Right lobe of liver (tissue), 6 donors: ENCODE results near the gene PGRMC2. TPM values are rescaled to one million over a fixed set of nuclear protein-coding genes. Genes with fewer than 3 reads are reported as not detected.

ENCODE experiments used
- ATAC-seq, 4 donors: fragments of 200-7000 bp; cut with Tn5 transposase; one replicate each; pipeline ENCODE4 v1.9.1; 2020; ENCODE audit warnings: mild to moderate bottlenecking in 4 of 4, moderate library complexity in 4 of 4
- DNase-seq, 3 donors: peaks; one replicate each; pipeline ENCODE4 v3.0.0-alpha.2; 2020
- H3K27ac ChIP-seq, 3 donors: fragments of 200-600 bp; one replicate each; pipeline ENCODE4 v1.8.0; 2022
- H3K27me3 ChIP-seq, 2 donors: fragments of 200-600 bp; one replicate each; pipeline ENCODE4 v1.8.0; 2022
- H3K36me3 ChIP-seq, 4 donors: fragments of 200-600 bp; sonication (generic) in 1 of 4; one replicate each; pipeline versions ENCODE4 v1.5.1 to v1.8.0; 2017 to 2022; ENCODE audit warnings: control low read depth in 1 of 4
- H3K4me1 ChIP-seq, 4 donors: fragments of 200-600 bp; sonication (generic) in 1 of 4; one replicate each; pipeline versions ENCODE4 v1.5.1 to v1.8.0; 2017 to 2022; ENCODE audit warnings: control low read depth in 1 of 4
- H3K4me3 ChIP-seq, 3 donors: fragments of 200-600 bp; one replicate each; pipeline ENCODE4 v1.8.0; 2022
- H3K9me3 ChIP-seq, 4 donors: fragments of 200-600 bp; sonication (generic) in 1 of 4; one replicate each; pipeline versions ENCODE4 v1.5.1 to v1.8.0; 2017 to 2022; ENCODE audit warnings: control low read depth in 1 of 4
- POLR2A ChIP-seq: fragments of 450-650 bp; IDR thresholded peaks from one replicate; pipeline ENCODE4 v1.6.1; 2017; ENCODE audit warnings: antibody characterized with exemption, mild to moderate bottlenecking
- WGBS: methylation state at CpG from one replicate; pipeline ENCODE4 v1.1.6; 2018; ENCODE audit warnings: low coverage, low lambda C conversion rate; ENCODE audit not compliant: insufficient coverage; ENCODE audit errors: missing lambda C conversion rate; 5-methylcytosine and 5-hydroxymethylcytosine counted together
- intact Hi-C, 2 donors: fragments of 100-400 bp; cut with DNase I; formaldehyde crosslinking; loops; one replicate each; pipeline versions ENCODE4 v1.11.2 to v1.14.1; 2022
- long read RNA-seq: library from polyadenylated mRNA; unstranded; transcript quantifications from one replicate; pipeline ENCODE4 v2.0.0, GENCODE V29; 2019
- total RNA-seq, 6 experiments: library from RNA; depleted of rRNA in 2 of 6; stranded (reverse); fragments of >200 nt in 2 of 6; fragmentation: NEBNext Ultra II Directional in 3 of 6; extraction: Animal tissue kit (Norgen Biotek cat#: 25700) in 3 of 6; gene quantifications; one replicate each; pipeline versions ENCODE4 v1.1.0 to v1.2.4, GENCODE V29; 2016 to 2023
- TF ChIP-seq, protein P1 (sequence below), 4 donors: fragments of 200-600 bp in 3 of 4; fragments of 450-650 bp in 1 of 4; IDR thresholded peaks; one replicate each; pipeline versions ENCODE4 v1.5.1 to v1.8.0; 2016 to 2022; ENCODE audit warnings: antibody characterized with exemption in 4 of 4, mild to moderate bottlenecking in 2 of 4
- donor health status: DM: no; HTN: yes; CAD: no.
- donor health status: DM: no; HTN: no; CAD: no.
- donor health status: DM: no; HTN: no; CAD: no.
- donor health status: DM: no; HTN: yes; CAD: no.
- donor health status: DM: no; HTN: yes; CAD: no.

PGRMC2 gene, protein sequence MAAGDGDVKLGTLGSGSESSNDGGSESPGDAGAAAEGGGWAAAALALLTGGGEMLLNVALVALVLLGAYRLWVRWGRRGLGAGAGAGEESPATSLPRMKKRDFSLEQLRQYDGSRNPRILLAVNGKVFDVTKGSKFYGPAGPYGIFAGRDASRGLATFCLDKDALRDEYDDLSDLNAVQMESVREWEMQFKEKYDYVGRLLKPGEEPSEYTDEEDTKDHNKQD
- 100 to 1,000 TPM in 1 of 6 experiments, 10 to 100 TPM in 5; 54.3 to 129 (median 65.7) TPM for total RNA-seq
- long read RNA-seq, partial matches to known transcripts = 0 of 8 reads
- long read RNA-seq, other reads (novel, unspliced or antisense) = 4 of 8 reads

DNA sequence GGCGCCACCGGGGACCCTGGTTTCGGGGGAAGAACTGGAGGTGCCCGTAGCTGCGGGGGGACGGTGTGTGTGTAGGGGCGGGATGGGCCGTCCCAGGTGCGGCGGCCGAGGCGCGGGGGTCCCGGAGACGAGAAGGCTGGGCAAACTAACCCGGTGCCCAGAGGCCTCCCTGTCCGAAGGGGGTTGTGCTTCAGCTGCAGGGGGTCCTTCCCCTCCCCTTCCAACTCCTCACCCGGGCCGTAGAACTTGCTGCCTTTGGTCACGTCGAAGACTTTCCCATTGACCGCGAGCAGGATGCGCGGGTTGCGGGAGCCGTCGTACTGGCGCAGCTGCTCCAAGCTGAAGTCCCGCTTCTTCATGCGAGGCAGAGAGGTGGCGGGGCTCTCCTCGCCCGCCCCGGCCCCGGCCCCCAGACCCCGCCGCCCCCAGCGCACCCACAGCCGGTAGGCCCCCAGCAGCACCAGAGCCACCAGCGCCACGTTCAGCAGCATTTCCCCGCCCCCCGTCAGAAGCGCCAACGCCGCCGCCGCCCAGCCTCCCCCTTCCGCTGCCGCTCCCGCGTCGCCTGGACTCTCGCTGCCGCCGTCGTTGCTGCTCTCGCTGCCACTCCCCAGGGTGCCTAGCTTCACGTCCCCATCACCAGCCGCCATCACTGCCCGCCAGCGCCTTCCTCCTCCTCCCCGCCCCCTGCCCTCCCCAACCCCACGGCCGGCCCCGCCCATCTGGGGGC, at the start of gene PGRMC2:
PGRMC2 (minus strand) TSS at position 673 of the 730 bp plus-strand sequence; CDS start at position 650, 23 bp downstream.
- peak in 1 of 3 donors; percentile 55 for DNase-seq
- peak within 1 kb of the TSS; percentile 69 to 82 (median 74) for H3K4me3 ChIP-seq
- peak within 1 kb of the TSS; percentile 91 to 92 (median 91) for H3K27ac ChIP-seq
- WGBS = 2% methylated on average over 11 of the region's 67 CpGs
- no peaks in the 10 kb centered on the region for H3K9me3 ChIP-seq
- H3K27me3 ChIP-seq = no peaks in the 10 kb centered on the region
- TF ChIP-seq, protein P1, sequence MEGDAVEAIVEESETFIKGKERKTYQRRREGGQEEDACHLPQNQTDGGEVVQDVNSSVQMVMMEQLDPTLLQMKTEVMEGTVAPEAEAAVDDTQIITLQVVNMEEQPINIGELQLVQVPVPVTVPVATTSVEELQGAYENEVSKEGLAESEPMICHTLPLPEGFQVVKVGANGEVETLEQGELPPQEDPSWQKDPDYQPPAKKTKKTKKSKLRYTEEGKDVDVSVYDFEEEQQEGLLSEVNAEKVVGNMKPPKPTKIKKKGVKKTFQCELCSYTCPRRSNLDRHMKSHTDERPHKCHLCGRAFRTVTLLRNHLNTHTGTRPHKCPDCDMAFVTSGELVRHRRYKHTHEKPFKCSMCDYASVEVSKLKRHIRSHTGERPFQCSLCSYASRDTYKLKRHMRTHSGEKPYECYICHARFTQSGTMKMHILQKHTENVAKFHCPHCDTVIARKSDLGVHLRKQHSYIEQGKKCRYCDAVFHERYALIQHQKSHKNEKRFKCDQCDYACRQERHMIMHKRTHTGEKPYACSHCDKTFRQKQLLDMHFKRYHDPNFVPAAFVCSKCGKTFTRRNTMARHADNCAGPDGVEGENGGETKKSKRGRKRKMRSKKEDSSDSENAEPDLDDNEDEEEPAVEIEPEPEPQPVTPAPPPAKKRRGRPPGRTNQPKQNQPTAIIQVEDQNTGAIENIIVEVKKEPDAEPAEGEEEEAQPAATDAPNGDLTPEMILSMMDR (IDR thresholded peaks at IDR 0.05) = no peak
- TF ChIP-seq POLR2A = no peak
- H3K4me1 ChIP-seq = peaks cover 0 to 30% (median 4%) of the 10 kb centered on the region in 4 donors
- intact Hi-C loops = no loop called here
- H3K36me3 ChIP-seq = no peaks in the 10 kb centered on the region
- peak in 3 of 4 donors; percentile 4 to 7 (median 6) for ATAC-seq

DNA sequence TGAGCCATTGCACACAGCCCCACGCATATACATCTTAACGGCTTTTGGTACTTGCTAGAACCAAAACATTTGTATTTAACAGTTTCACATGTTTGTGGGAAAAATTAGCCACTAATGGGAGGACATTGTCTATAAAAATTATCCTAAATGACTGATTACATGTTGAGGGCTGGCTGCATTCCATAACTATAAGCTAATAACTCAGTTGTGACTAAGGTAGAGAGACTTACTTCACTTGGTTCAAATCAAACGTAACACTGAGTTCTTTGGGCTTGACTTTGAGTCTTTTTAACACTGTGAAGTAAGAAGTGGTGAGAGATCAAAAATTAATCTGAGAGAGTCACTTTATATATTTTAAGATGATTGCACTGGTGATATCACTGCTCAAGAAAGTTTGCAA, 47.9 kb upstream of the PGRMC2 start:
- Histone ChIP-seq H3K27me3 (no peaks in the 10 kb centered on the region), H3K4me3 (no peak overlapping the region), H3K36me3 (no peaks in the 10 kb centered on the region), H3K4me1 (no peaks in the 10 kb centered on the region), H3K27ac (no peak overlapping the region), H3K9me3 (no peaks in the 10 kb centered on the region)
- TF ChIP-seq, protein P1 (IDR thresholded peaks at IDR 0.05) = no peak
- TF ChIP-seq POLR2A = no peak
- WGBS = 93% methylated on average over 3 of the region's 3 CpGs
- DNase-seq (no peak), ATAC-seq (no peak)
- intact Hi-C loops = no loop called here

DNA sequence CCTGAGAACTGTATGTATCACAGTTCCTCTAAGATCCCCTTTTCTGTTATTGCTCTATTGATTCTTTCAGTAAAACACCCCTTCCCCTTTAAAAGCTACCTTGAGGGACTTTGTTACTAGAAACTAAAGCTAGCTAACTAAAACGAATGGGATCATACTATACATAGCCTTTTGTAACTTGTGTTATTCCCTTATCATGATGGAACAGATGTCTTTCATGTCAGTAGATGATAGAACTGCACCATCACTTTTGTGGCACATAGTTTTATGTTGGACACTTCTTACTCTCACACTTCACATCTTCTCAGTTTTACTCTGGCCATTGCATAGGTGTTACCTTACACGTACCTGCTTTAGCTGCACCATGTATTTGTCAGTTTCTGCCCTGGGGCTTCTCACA, 46.6 kb upstream of the PGRMC2 start:
- intact Hi-C loops = no loop called here
- no peaks in the 10 kb centered on the region for H3K9me3 ChIP-seq
- WGBS = 69% methylated on average over 2 of the region's 2 CpGs
- no peak for TF ChIP-seq POLR2A
- TF ChIP-seq, protein P1 (IDR thresholded peaks at IDR 0.05) = no peak
- no peak for DNase-seq
- no peak for ATAC-seq
- H3K27ac ChIP-seq = no peak overlapping the region
- no peaks in the 10 kb centered on the region for H3K4me1 ChIP-seq
- no peaks in the 10 kb centered on the region for H3K36me3 ChIP-seq
- H3K27me3 ChIP-seq = no peaks in the 10 kb centered on the region
- H3K4me3 ChIP-seq = no peak overlapping the region

DNA sequence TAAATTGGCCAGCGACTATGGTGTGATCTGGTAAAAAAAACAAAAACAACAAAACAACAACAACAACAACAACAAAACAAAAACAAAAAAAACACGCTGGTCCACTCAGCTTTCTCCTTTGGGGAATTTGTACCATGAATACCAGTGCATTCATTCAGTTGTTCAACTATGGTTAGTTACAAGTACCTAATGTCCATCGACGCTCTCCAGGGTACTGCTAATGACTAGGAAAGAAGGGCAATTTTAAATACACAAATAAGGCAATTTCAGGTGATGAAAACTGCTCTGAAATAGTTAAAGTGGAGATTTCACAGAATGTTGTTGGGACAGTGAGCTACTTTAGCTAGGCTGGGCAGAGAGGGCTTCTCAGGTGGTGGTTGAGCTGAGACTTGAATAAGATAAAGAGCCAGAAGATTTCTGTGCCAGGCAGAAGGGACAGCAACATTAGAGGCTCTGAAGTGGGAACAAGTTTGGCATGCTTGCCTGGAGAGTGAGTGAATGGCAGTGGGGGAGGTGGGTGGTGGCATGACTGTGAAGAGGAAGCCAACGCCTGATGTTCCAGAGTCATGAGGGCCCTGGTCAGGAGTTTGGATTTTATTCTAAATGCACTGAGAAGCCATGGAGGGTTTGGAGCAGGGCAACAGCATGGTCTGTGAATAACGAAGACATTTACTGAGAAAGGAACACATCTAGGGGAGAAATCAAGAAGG, 45.9 kb upstream of the PGRMC2 start:
- no peaks in the 10 kb centered on the region for H3K4me1 ChIP-seq
- no peak overlapping the region for H3K27ac ChIP-seq
- H3K9me3 ChIP-seq = no peaks in the 10 kb centered on the region
- intact Hi-C loops = no loop called here
- H3K36me3 ChIP-seq = no peaks in the 10 kb centered on the region
- H3K27me3 ChIP-seq = no peaks in the 10 kb centered on the region
- WGBS = 85% methylated on average over 5 of the region's 6 CpGs
- no peak for ATAC-seq
- no peak for DNase-seq
- TF ChIP-seq POLR2A = no peak
- TF ChIP-seq, protein P1 (IDR thresholded peaks at IDR 0.05) = no peak
- H3K4me3 ChIP-seq = no peak overlapping the region
